Psoas muscle (tissue), 8 donors: ENCODE results near the gene RSPO4. TPM values are rescaled to one million over a fixed set of nuclear protein-coding genes. Genes with fewer than 3 reads are reported as not detected.

Experiments used
- ATAC-seq, 4 donors: fragments of 200-7000 bp; cut with Tn5 transposase; one replicate each; pipeline ENCODE4 v1.9.1; 2020; ENCODE audit warnings: moderate library complexity in 3 of 4, mild to moderate bottlenecking in 2 of 4
- DNase-seq, 2 donors: peaks; one replicate each; pipeline ENCODE4 v3.0.0-alpha.2; 2020
- H3K27ac ChIP-seq: fragments of 200-600 bp; one replicate; pipeline ENCODE4 v1.8.0; 2022
- H3K27me3 ChIP-seq, 3 donors: fragments of 200-600 bp in 1 of 3; one replicate each; pipeline versions ENCODE4 v1.6.1 to v1.8.0; 2013 to 2022; ENCODE audit warnings: low read length in 2 of 3, mild to moderate bottlenecking in 2 of 3, moderate library complexity in 1 of 3; ENCODE audit not compliant: insufficient read depth in 3 of 3
- H3K36me3 ChIP-seq, 2 donors: fragments of 200-600 bp in 1 of 2; one replicate each; pipeline versions ENCODE4 v1.6.1 to v1.8.0; 2013 to 2022; ENCODE audit warnings: low read depth in 1 of 2, mild to moderate bottlenecking in 1 of 2, moderate library complexity in 1 of 2; ENCODE audit not compliant: insufficient read depth in 1 of 2
- H3K4me1 ChIP-seq: fragments of 200-600 bp; one replicate; pipeline ENCODE4 v1.8.0; 2022
- H3K4me3 ChIP-seq: fragments of 200-600 bp; one replicate; pipeline ENCODE4 v1.8.0; 2022; ENCODE audit warnings: mild to moderate bottlenecking
- H3K9me3 ChIP-seq: fragments of 200-600 bp; one replicate; pipeline ENCODE4 v1.8.0; 2022
- CTCF ChIP-seq: fragments of 200-600 bp; IDR thresholded peaks from one replicate; pipeline ENCODE4 v1.8.0; 2022; ENCODE audit warnings: antibody characterized with exemption
- WGBS, 3 donors: extraction: QIAGEN DNeasy Blood & Tissue Kit; methylation state at CpG; one replicate each; pipeline versions ENCODE4 v1.1.6 to v1.1.7; 2013; 5-methylcytosine and 5-hydroxymethylcytosine counted together
- intact Hi-C, 2 donors: fragments of 100-400 bp; cut with DNase I; formaldehyde crosslinking; loops; one replicate each; pipeline versions ENCODE4 v1.11.0 to v1.14.2; 2022
- polyA plus RNA-seq, 3 donors: library from polyadenylated mRNA; stranded (reverse); fragments of 200-250 nt; gene quantifications; one replicate each; pipeline ENCODE4 v1.2.3, GENCODE V29; 2013
- total RNA-seq, 4 donors: library from RNA; stranded (reverse); fragmentation: NEBNext Ultra II Directional in 2 of 4; extraction: Animal tissue kit (Norgen Biotek cat#: 25700) in 2 of 4; gene quantifications; one replicate each; pipeline versions ENCODE4 v1.2.1 to v1.2.4, GENCODE V29; 2021 to 2023
- donor health status: healthy with polysubstance abuse.
- donor health status: DM: no; HTN: no; CAD: no; lungs with moderate emphysema.
- donor health status: Bipolar disorder and iron deficiency.
- donor health status: healthy.
- donor health status: DM: yes; HTN: yes; CAD: no.
- donor health status: DM: no; HTN: no; CAD: no.
- donor health status: DM: no; HTN: no; CAD: no.
- donor health status: DM: yes; HTN: yes; CAD: no.

Gene RSPO4
- total and polyA plus RNA-seq, 7 donors: 0.01 to 0.13 (median 0.03) TPM; not detected in 4

GRCh38 chr20:953742-954141 is 48.4 kb downstream of the RSPO4 start:
- no peak overlapping the region for H3K27ac ChIP-seq
- peak; percentile 7 for TF ChIP-seq CTCF
- 24 to 36% (median 26%) methylated on average over 11 of the region's 11 CpGs for WGBS, 3 donors
- no peak for ATAC-seq
- DNase-seq: no peak
- peaks cover 0 to 20% (median 0%) of the 10 kb centered on the region in 3 donors for H3K27me3 ChIP-seq
- no peaks in the 10 kb centered on the region for H3K4me1 ChIP-seq
- no peak overlapping the region for H3K4me3 ChIP-seq
- no peaks in the 10 kb centered on the region for H3K9me3 ChIP-seq
- no peaks in the 10 kb centered on the region for H3K36me3 ChIP-seq
- intact Hi-C loops: loop anchor here in 1 of 2 donors (10.0 kb wide), 2 partner anchors 231 to 261 kb away; partner anchors contain the start of gene TMEM74B

GRCh38 chr20:952196-952795 is 49.8 kb downstream of the RSPO4 start:
- Histone ChIP-seq H3K9me3 (no peaks in the 10 kb centered on the region), H3K4me3 (no peak overlapping the region), H3K36me3 (no peaks in the 10 kb centered on the region), H3K27me3 (peaks cover 0 to 21% (median 0%) of the 10 kb centered on the region in 3 donors), H3K27ac (no peak overlapping the region), H3K4me1 (no peaks in the 10 kb centered on the region)
- DNase-seq (no peak), ATAC-seq (no peak)
- no peak for TF ChIP-seq CTCF
- intact Hi-C loops: loop anchor here in 1 of 2 donors (10.0 kb wide), 2 partner anchors 233 to 263 kb away; partner anchors contain the start of gene TMEM74B
- 56 to 66% (median 60%) methylated on average over 8 of the region's 8 CpGs for WGBS, 3 donors

GRCh38 chr20:951384-952169 is 50.5 kb downstream of the RSPO4 start:
- no peaks in the 10 kb centered on the region for H3K4me1 ChIP-seq
- no peak for DNase-seq
- peak in 1 of 4 donors; percentile 45 for ATAC-seq
- WGBS, 3 donors: 72 to 75% (median 73%) methylated on average over 21 of the region's 21 CpGs
- no peaks in the 10 kb centered on the region for H3K36me3 ChIP-seq
- intact Hi-C loops: loop anchor here in 1 of 2 donors (10.0 kb wide), 2 partner anchors 233 to 263 kb away; partner anchors contain the start of gene TMEM74B
- H3K27me3 ChIP-seq: peaks cover 0 to 21% (median 2%) of the 10 kb centered on the region in 3 donors
- TF ChIP-seq CTCF: no peak
- H3K9me3 ChIP-seq: no peaks in the 10 kb centered on the region
- H3K4me3 ChIP-seq: no peak overlapping the region
- H3K27ac ChIP-seq: no peak overlapping the region

GRCh38 chr20:949717-950116 is 52.4 kb downstream of the RSPO4 start:
- no peak for ATAC-seq
- Histone ChIP-seq H3K27me3 (peaks cover 0 to 11% (median 2%) of the 10 kb centered on the region in 3 donors), H3K9me3 (no peaks in the 10 kb centered on the region), H3K4me3 (no peak overlapping the region), H3K27ac (no peak overlapping the region), H3K4me1 (no peaks in the 10 kb centered on the region), H3K36me3 (no peaks in the 10 kb centered on the region)
- WGBS, 3 donors: 89 to 96% (median 95%) methylated on average over 4 to 7 of the region's 7 CpGs
- no peak for TF ChIP-seq CTCF
- intact Hi-C loops: loop anchor here in 1 of 2 donors (10.0 kb wide), 2 partner anchors 235 to 265 kb away; partner anchors contain the start of gene TMEM74B
- no peak for DNase-seq
